SK-N-MC (cell line): ENCODE measurements around the gene CDH4.

Experiments used
- EZH2 ChIP-seq: fragments of 200-600 bp; sonication (generic); IDR thresholded peaks from one replicate; pipeline ENCODE4 v1.6.1; 2017; ENCODE audit warnings: antibody characterized with exemption
- FOXP2 ChIP-seq: optimal IDR thresholded peaks from 2 replicates; pipeline ENCODE3; 2011; ENCODE audit warnings: mild to moderate bottlenecking, moderate library complexity; ENCODE audit not compliant: insufficient read depth; ENCODE audit errors: extremely low read length, control extremely low read depth
- POLR2AphosphoS5 ChIP-seq: IDR thresholded peaks from 2 replicates; pipeline ENCODE4 v1.6.1; 2012; ENCODE audit warnings: mild to moderate bottlenecking, low read depth, low read length, borderline replicate concordance

- TF ChIP-seq POLR2AphosphoS5 (no peak), EZH2 (no peak), FOXP2 (no peak)
Observed at GRCh38 chr20:61702246-61702645, 450.2 kb downstream of the CDH4 start.
